NCI-H69 (cell line): ENCODE data around the gene NME7.
"Not testable (repeated sequence)": the region's sequence is repeated elsewhere in the genome, so short reads cannot be mapped to it uniquely, and the experiment has no call there.

Experiments
- DNase-seq: peaks from one replicate; lab custom pipeline; 2025; lab: John Stamatoyannopoulos, UW

NME7 gene

DNA sequence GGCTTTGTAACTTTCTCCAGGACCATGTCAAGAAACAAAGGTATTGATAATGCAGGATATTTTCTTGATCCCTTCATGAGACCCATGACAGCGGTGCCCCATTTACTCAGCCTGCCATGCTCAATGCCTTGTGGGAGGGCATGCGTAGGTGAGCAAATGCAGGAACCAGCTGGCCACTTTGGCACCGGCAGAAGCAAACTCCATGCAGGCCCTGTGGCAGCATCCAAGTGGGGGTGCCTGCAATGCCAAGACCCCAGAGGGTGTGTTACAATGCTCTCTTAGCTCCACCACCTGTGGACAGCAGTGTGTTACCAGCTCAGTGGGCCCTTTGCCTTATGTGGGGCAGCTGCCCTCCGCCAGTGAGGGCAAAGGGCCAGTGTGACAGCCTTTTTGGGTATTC, 153.0 kb downstream of the NME7 start:
- DNase-seq = no peak

DNA sequence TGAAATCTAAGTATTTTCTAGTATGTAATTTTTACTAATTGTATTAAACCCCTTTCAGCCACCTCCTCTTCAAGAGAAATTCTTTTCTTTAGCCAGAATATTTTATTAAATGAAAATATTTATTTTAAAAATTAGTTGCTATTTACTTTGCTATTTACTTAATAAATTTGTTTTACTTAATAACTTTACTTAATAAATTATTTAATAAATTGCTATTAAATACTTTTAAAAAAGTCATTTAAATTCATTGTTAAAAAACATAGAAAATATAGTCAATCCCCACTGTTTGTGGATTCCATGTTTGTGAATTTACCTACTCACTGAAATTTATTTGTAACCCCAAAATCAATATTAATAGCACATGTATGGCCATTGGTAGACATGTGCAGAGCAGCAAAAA, 155.5 kb downstream of the NME7 start:
- no peak for DNase-seq

DNA sequence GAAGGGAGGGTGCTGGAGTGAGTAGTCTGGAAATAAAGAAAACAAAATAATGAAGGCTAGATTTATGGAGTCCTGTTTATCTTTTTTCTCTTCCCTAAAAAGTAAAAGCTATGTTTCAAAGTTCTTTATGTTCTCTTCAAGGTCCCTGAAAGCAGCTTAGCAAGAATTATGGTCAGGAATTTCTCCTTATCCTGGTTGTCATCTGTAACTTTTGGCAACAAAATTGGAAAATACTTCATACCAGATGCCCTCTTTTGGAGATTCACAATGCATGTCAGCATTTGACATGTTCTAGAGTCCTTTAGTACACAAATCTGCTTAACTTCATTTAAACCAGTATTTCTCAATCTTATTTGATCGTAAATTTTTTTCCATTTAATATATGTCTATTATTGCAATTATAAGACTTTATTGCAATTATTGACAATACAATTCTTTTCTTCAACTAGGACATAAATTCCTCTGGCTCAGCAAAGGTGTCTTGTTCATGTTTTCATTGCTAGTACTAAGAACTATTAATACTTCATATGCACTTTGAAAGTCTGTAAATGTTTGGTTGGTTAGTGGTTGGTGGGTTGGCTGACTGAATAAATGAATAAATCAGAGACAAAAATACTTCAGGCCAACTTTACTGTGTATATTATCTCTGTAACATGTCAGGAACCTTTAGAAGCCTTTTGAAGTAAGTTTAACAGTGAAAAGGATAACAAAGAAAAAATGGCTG, 159.6 kb downstream of the NME7 start:
- DNase-seq = no peak

DNA sequence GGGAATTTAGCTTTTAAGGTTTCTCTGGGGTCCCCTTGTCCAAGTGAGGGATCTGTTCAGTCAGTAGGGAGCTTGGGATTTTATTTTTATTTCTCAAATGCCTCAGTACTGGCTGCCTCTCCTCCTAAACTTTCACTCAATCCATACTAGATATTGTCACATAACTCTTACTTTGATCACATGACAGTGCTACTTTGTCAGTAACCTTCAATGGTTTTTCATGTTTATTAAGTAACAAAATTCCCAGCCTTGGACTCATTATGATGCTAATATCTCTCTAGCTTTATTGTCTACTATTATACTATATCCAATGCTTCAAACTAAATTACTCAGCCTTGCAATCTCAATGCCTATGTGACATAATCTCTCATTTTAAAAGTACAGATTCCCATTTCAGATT, 163.4 kb downstream of the NME7 start:
- no peak for DNase-seq

DNA sequence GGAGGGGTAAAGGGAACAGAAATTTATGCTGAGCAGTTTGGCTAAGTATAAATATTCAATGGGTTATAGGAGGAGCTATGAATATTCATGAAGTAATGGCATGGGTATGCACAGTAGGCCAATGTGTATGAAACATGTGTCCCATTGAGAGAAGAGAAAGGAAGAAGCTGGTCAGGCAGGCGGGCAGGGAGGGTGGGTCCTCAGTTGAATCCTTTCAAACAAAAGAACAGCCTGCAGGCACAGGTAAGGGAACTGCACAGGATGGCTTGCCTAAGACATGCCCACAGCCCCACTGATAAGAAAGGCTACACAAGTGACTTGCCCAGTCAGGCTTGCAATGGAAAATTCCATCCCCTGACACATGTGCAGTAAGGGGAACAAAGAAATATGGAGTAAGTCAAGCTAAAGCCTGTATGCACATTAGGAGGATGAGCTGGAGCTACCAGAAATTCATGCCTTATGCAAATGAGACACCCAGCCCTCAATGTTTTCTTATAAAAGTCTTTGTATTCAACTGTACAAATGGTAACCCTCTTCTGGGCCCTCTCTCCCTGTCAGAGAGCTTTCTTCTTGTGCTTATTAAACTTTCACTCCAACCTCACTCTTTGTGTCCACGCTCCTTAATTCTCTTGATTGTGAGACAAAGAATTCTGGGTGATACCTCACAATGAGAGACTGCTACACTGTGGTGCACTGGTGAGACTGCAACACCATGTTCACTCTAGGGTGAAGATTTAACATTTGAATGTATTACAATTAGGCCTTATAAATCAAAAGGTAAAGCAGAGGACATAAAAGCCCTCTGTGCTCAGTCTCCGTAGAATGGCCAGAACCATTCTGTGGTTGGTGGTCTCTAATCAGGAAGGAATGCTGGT, 164.6 kb downstream of the NME7 start:
- DNase-seq = peak; percentile 7

DNA sequence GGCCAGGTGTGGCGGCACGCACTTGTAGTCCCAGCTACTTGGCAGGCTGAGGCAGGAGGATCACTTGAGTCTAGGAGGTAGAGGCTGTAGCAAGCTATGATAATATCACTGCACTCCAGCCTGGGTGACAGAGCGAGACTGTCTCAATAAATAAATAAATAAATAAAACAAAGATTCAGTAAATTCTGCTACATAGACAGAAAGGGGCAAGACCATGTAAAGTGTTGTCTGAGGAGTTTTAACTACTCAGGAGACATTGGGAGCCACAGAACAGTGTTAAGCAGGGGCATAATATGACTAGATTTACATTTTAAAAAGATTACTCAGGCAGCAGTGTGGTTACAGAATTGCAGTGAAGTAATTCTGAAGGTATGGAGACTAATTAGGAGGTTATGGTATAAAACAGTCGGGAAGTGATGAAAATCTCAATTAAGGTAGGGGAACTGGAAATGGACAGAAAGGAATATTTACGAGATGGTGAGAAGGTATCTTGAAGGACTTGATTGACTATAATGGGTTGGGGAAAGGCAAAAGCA, 166.4 kb downstream of the NME7 start:
- no peak for DNase-seq

DNA sequence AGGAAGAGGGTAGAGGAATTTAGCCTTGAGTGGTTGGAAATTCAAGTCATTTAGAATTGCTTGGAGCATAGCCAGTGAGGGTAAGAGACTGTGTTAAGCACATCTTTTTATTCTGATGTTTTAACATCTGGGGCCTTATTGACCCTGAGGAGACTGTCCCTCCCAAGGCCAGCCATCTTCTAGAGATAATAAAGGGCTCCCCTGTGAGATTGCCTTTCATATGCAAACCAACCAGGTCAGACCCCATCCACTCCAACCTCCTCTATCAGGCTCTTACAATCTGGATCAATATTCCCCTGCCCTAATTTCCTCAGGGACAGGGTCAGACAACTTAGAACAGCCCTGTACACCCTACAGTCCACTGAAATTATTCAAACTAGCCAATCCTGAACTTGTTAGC, 167.3 kb downstream of the NME7 start:
- DNase-seq = no peak

DNA sequence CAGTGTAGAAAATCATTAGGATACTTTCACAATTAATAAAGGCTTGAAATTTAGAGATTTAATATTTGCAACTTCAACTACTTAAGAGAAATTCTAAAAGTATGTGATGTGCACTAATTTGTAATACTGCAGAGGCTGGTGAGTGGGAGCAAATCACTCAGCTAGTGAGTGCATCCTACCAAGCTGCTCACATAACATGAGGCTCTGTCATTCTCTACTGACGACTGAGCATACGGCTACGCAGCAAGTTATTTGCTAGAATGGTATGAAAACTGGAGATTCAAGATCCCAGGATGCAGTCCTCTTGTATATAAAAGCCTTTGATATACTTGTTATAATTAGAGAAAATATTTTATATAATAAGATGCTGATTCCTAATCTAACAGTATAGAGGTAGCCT, 171.0 kb downstream of the NME7 start:
- no peak for DNase-seq

DNA sequence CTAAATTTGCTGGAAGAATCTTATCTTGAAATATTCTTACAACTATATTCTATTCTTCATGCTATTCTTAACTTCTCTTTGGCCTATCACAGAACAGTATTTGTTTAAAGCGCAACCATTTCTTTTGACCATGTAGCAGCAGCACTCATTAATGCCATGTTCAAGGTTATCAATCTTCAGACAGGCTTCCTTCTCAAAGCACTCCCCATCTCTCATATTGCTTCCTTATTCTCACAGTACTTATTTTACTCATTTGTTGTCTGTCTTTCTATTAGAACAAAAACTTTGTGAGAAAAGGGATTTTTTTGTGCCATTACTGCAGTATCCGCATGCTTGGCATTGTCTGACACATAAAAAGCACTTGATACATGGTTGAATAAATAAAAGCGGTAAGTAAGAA, 171.4 kb downstream of the NME7 start:
- DNase-seq = no peak

DNA sequence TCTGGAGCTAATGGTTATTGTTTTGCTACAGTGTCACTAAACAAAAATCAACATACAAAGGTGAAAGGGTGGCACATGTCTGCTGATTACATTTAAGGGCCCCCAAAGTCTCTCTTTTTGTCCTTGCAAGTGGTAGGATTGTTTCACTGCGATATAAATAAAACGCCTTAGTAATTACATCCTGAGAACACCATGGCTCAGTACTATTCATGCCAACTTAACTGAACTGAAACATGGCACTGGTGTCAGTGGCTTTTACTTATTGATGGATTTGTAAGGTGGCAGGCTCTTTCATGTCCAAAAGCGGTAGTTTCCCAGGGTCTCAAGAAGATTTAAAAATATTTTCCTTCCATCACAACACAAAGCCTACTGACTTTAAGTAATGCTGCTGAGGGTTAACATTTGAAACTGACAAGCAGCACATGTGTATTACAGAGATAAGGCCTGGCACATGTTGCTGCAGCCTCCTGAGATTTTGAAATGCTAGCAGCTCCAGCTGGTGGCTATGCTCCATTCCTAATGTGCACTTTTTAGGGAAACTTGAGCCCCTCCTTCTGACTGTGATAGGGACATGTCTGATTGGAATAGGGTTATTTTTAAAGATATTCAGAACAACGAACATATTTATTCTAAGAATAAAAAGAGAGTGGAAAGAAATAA, 174.3 kb downstream of the NME7 start:
- no peak for DNase-seq

DNA sequence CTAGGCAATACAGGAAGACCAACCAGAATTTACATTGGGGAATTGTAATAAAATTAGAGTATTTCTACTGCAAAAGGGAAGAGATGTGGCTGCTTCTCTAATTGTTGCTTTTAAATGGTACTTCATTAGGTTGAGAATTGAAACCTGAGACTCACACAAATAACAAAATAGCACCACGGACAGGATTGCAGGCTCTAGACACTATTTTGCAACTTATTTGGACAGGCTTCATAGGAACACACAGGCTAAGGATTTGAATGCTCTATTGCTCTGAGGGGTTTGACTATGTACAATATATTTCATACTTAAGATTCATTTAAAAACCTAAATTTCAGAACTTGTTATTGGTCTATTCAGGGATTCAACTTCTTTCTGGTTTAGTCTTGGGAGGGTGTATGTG, 181.5 kb downstream of the NME7 start:
- peak; percentile 36 for DNase-seq

DNA sequence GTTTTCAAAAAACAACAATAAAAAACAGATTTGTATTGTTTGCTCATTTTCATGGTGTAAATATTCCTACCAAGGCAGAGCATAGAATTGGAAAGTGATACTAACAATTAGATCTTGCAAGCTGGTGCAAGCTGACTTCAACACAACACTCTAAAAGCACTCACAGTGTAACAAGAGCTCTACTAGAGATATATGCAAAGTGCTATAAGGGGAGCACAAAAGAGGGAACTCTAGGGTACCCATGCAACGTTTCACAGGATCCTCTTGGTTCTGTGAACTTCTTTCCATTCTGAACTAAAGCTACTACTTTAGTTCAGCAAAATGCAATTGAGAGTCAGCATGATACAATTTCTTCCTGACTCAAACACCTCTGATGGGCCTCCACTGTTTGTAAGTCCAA, 182.8 kb downstream of the NME7 start:
- DNase-seq = peak; percentile 59

DNA sequence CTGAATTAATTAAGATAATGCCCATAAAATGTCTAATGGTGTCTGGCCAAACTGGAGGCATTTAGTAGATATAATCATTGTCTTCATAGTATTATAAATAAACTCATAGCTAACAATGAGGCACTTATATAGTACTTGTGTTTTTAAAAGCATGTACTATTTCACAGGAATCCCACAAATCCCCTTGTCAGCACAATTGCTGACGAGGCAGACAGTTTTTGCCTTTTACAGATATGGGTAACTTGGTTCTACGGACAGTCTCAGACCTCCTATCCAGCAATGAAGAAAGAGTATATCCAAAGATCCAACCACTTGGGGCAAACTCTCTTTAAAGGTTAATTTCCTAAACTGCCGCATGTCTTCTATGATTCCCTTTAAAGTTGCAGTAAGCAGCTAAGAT, 187.4 kb downstream of the NME7 start:
- no peak for DNase-seq

DNA sequence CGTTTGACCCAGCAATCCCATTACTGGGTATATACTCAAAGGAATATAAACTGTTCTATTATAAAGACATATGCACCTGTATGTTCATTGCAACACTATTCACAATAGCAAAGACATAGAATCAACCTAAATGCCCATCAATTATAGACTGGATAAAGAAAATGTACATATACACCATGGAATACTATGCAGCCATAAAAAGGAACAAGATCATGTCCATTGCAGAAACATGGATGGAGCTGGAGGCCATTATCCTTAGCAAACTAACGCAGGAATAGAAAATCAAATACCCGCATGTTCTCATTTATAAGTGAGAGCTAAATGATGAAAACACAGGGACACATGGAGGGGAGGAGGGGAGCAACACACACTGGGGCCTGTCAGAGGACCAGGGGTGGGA, 188.2 kb downstream of the NME7 start:
- not testable (repeated sequence) for DNase-seq

DNA sequence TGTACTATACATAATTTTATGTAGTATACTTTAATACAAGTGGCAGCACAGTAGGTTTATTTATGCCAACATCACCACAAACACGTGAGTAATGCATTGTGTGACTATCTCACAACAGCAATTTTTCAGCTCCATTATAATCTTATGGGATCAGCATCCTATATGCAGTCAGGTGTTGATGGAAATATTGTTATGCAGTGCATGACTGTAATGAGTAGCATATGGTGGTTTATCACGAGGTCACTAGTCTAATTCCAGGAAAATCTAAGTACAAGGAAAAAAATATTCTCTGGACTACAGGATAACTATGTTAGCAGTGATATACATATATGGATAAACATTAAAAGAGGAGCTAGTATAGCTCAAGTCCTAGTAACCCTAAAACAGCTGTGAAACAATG, 192.1 kb downstream of the NME7 start:
- no peak for DNase-seq

DNA sequence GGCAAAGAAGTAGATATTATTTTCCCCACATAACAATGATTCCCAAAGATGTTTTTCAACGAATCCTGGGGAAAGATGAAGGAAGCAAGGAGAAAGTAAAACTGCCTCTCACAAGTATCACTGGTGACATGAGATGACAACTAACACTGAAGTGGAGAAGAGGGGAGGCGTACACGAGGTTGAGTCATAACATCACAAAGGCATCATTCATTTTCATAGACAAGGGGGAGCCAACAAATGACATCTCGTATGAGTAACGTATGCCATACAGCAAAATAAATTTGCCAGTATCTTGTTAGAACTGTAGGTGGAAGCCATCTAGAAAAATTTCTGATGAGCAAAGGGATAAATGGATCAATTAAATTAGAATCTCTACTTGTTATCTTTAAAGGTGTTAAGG, 204.5 kb downstream of the NME7 start:
- DNase-seq = no peak

DNA sequence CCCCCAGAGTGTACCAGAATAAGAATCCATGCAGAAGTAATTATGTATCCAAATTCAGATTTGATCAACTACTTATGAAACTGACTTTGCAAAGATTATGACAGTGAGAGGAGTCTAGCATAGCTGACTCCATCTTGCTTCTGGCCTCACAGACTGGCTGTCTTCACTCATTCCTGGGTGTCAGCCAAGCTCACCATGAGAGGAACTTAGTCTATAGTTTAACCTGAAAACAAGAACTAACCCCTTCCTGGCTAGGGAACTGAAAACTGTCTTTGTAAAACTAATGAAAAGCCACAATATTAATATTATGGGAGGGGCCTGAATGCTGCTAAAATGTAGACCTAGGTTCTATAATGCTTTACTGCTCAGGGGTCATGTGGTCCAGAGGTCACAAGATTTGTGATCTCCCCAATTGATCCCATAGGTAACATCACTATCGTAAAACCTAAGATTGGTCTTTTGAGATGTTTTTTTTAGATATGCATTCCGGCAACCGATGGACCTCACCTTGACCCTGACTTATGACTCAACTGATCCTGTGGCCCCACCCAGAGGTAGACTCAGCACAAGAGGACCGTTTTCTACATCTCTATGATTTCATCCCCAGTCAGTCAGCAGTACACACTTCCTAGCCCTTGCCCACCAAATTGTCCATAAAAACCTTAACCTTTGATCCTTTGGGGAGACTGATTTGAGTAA, 206.0 kb downstream of the NME7 start:
- no peak for DNase-seq

DNA sequence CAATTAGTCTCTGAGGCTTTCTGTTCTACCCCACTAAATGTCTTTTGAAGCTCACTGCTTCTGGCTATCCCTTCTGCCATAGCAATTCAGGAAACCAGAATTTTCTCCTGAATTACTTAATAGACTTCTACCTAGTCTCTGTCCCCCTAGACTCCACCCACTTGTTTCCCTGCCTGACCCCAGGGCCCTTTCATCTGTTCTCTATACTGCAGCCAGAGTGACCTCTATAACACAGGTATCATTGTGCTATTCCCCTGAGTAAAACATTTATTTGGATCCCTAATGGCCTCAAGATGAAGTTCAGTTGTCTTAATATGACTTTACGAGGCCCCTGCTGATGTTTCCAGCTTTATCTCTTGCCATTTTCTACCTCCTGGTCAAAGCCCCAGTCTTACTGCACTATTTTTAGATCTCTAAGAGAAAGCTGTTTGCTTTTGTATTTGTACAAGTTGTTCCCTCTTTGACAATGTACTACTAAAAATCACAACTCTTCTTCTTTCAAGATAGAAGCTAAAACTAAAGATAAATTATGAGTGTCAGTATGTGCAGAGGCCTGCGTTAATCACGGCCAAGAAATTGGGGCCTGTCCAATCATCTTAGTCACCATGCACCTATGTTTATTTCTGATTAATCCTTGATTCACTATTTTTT, 206.6 kb downstream of the NME7 start:
- no peak for DNase-seq

DNA sequence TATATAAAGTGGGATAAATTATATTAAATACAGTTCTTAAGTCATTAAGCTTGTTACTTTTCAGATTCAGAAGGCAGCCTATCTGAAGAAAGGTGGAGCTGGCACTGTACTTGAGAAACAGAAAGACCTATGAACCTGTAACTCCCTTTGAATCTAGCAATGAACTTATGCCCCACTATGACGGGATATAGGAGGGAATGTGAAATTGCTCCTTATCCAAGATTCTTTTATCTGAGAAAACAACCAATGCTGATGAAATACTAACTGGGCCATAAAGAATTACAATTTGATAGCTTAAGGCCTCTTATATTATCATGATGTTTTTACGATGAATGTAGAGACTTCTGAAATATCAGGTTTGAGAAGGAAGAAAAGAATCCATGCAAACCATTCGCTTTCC, 211.0 kb downstream of the NME7 start:
- DNase-seq = no peak

DNA sequence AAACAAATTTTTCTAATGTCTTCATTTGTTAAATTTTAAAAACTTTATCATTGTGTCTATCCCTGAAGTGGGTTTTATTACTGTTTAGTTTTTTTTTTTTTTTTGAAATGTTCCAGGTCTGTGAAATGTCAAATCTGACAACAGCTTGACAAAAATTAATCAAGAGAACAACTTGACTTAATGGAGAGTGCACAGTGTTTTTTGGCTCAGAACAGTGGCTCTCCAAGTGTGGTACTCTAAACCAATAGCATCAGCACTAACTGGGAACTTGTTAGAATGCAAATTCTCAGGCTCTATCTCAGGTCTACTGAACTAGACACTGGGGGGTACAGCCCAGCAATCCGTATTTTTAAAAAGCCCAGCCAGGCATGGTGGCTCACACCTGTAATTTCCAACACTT, 211.9 kb downstream of the NME7 start:
- DNase-seq = no peak

DNA sequence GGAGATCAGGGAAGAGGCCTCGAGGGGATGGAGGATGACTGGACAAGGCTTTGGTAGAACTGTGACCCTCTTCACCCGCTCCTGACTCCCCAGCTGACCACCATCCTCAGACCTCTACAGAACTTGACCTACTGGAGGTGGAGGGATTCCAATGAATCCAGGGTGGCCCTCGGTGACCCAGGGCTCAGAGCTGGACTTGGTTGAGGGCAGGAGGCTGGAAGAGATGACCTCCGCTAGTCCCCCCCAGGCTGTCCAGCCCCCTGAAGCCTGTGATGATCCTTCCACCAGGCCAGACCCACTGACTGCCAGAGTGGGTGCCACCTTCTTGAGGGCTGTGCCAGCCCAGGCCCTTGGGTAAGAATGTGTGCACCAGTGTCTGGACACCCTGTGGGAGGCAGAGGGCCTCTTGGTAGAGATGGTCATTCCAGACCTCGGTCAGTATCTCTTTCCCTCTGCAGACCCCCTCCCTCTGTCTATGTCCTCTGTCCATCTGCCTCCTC, 216.2 kb downstream of the NME7 start:
- DNase-seq = no peak
